GM21447 (cell line): ENCODE measurements around the gene PPP1CA.

Source experiments
- ATAC-seq: cut with Tn5 transposase; IDR thresholded peaks from one replicate; pipeline ENCODE4 v1.9.1; 2021; ENCODE audit not compliant: unreplicated experiment

PPP1CA gene

DNA sequence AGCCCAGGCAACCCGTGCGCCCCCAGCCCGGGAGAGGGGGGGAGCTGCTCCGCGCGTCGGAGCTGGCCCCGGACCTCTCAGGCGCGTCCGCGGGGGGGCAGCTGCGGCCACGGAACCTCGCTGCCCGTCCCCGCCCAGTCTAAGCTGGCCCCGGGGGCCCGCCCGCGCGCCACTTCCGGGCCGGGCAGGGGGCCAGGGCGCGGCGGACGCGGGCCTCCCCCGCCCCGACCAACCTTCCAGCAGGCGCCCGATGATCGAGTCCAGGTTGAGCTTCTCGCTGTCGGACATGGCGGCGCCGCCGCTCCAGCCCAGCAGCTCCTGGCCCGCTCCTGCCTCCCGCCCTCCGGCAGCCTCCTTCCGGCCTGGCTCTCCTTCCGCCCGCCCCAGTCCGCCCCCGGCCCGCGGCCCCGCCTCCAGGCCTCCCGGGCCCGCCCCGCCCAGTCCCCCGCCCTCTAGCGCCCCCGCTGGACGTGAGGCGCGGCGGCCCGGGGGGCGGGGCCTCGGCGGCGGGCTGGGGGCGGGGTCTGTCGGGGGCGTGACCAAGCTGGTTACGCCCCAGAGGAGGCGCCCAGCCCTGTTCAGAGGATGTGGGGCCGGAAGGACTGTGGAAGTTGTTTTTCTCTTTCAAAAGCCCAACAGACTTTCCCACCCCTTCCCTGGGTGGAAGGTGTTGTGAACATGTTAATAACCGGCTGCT is at the start of gene PPP1CA:
PPP1CA (minus strand) TSS at position 364 of the 697 bp plus-strand sequence; CDS start at position 288, 76 bp downstream.
- peak; percentile 44 for ATAC-seq

DNA sequence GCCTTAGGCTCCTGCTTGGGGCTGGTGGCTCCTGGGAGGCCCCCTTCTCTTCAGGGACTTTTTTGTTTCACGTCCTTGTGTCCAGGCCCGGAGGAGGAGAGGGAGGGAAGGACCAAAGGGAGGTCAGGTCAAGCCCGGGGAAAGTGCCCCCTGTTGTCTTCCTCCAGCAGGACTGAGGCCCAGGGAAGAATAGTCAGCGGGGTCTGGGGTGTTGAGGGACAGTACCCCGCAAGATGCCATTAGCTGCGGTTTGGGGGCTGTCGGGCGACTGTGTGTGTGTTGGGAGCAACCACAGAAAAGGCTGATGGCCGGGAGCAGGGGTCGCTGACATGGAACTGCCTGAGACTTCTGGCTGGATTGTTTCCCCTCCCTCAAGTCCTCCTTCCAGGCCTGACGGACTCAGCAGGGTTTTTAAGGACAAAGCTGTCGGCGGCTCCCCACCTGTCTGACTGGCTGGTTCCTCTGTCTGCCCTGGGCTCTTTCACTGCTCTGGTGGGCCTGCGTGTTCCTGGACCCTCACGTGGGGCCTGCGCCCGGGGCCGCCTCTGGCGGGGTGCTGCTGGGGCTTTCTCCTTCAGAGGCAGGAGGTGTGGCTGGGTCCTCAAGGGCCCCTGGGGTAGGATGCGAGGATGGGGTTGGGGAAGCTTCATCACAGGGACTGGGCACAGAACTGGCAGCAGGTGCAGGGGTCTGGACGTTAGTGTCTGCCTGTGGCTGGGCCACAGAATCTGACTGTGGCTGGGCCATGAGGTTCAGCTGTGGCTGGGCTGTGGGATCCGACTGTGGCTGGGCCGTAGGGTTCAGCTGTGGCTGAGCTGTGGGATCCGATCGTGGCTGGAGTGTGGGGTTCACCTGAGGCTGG is 49.4 kb upstream of the PPP1CA start:
- no peak for ATAC-seq

DNA sequence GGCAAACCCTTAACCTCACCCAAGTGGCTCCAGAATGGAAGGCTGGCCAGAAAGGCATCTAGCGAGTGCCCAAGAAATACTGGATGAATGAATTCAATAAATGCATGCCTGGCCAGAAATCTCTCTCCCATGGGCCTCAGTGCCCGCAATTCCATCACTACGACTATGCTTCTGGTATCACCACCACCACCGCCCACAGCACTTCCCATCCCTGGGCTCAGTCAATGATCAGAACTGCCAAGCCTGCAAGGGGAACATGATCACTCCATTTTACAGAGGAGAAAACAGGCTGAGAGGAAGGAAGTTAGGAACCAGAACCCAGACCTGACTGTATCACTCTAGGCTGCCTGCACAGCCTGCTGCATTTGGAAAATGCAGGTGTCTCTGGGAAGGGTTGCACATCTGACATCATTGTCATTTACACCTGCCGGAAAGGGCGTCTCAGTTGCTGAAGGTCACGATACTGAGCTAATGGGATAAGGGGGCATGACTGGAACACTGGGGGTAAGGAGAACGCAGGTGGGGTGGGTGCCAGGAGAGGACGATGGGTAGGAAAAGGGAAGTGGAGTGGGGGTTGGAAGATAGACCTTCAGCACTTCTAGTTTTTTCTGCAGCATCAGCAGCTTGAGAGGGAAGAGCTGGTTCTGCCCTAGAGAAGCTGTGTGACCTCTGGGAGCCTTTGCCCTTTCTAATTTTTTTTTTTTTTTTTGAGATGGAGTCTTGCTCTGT is 47.6 kb upstream of the PPP1CA start:
- no peak for ATAC-seq

DNA sequence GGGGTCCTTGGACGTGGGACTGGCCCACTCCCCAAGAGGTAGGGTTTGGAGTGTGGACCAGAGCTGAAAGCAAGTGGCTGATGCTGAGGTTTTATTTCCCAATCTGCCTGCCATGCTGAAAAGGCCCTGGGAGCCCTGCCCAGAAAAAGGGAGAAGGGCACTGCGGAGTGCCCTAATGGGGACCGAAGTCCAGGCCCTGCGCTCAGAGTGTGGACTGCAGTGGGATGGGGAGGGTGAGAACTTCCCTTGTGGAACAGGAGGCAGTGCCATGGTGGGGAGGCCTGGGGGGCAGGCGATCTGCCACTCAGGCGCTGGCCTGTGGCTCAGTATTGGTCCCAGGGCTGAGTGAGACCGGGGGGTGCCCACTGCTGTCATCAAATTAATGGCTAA is 46.6 kb upstream of the PPP1CA start:
- ATAC-seq: no peak

DNA sequence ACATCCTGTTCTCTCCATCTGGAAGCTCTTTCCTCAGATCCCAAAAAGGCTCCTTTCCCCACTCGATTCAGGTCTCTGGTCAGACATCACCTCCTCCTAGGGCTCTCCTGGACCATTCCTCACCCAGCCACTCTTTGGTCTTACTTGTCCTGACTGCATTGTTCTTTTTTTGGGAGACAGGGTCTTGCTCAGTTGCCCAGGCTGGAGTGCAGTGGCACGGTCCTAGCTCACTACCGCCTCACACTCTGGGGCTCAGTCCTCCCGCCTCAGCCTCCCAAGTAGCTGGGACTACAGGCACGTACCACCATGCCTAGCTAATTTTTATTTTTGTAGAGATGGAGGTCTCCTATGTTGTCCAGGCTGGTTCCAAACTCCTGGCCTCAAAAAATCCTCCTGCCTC is 43.9 kb upstream of the PPP1CA start:
- ATAC-seq: no peak

DNA sequence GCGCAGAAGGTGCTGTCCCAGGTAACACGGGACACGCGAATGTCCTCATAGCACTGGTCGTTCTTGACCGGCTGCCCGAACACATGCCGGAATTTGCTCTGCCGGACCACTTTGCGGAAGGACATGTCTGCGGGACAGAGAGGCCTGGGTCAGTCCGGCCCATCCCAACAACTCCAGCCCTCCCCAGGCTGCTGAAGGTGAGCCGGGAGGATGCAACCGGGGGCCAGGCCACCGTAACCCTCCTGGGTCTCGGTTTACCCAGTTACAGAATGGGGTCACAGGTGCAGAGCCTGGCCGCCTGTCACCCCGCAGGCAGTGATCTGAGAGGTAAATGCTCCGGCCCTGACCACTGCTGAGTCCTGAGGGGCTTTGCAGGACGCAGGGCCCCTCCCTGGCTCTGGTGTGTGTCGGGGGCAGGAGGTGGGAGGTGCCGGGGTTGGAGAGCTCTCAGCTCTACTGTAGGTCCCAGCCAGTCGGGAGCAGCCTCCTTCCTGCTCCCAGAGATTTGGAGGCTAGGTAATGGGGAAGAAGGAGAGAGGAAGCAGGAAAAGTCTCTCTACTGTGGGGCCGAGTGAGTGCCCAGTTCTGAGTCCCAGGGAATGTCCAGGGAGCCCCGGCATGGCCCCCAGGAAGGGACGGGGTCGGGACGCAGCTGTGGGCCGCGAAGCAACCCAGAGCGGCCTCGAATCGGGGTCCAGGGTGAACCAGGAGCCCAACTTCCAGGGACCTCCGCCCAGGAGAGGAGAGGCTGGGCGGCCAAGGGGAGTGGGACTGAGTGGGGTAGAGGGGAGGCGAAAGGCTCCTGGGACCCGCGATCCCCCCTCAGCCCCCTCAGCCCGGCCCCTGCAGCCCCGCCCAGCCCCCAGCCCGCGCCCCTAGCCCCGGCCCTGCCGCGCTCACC is 41.1 kb upstream of the PPP1CA start:
- no peak for ATAC-seq

DNA sequence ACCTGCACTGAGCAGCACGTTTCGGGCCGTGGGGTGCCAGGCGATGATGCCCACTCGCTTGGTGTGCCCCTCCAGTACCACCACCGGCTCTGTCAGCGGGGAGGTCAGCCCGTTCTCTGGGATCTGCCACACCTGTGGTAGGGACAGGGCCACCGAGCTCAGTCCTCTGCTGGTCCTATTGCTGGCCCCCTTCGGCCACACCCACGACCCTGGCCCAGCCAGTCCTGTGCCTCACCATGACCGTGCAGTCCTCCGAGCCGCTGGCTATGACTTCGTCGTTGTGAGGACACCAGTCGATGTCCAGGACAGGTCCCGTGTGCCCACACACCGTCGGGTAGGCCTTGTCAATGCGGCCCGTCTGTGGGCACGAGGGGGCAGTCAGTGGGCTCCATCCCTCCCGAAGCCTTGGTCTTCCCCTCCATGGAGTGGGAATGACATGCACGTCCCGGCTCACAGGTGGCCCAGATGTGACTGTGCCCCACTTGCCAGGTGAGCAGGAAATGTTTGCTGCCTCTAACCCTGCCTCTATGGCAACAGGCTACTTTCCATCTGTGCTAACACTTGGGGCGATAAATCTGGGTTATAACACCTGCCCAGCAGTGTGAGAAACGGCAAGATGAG is 40.2 kb upstream of the PPP1CA start:
- ATAC-seq: no peak

DNA sequence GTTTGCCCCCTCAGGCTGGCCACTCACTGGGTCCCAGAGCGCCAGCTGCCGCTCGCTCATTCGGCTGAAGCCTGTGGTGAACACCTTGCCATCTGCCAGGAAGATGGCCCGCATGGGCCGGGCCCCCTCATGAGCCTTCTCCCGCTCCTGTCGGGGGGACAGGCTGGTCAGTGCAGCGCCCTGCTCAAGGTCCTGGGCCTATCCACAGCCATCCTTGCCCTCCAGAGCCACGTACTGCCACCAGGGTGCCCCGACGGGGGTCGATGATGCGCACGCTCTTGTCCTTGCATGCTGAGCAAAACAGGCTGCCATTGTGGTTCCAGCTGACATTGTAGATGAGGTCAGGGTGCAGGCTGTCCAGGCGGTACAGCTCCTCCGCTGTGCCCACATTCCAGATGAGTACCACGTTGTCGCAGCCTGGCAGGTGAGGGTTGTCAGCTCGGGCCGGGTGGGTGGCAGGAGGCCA is 39.5 kb upstream of the PPP1CA start:
- ATAC-seq: no peak

DNA sequence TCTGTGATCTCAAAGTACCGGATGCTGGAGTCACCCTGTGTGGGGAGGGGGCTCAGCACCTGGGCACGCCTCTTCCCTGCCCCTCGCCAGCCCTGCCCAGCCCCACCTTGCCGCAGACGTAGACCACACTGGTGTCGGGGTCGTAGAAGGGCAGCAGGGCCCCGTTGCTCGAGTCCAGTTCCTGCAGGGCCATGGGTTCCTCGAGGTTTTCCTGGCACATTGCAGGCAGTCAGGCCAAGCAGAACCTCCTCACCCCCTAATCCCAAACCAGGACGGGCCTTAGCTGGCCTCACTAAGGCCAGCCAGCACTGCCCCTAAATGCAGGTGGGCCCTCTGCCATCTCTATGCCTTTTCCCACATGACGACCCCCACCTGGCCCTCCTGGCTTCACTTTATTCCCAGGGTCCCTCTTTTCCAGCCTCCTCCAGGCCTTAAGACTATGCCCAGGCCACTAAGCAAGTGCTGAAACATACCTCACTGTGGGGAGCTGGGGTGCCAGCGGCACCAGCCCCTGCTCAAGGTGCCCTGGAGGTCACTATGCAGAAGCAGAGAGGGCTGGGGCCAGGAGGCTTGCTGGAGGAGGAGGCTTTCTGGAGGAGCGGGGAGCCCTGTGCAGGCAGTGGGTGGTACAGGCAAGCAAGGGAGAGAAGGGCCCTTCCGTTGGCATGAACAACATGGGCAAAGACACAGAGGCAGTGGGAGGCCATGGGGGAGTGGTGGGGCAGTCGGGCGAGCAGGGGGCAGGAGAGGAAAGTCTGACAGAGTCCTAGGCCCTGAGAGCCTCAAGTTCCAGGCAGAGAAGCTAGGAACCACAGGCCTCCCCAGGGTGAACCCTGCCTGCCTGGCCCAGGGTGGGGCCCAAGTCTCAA is 38.8 kb upstream of the PPP1CA start:
- ATAC-seq: no peak

DNA sequence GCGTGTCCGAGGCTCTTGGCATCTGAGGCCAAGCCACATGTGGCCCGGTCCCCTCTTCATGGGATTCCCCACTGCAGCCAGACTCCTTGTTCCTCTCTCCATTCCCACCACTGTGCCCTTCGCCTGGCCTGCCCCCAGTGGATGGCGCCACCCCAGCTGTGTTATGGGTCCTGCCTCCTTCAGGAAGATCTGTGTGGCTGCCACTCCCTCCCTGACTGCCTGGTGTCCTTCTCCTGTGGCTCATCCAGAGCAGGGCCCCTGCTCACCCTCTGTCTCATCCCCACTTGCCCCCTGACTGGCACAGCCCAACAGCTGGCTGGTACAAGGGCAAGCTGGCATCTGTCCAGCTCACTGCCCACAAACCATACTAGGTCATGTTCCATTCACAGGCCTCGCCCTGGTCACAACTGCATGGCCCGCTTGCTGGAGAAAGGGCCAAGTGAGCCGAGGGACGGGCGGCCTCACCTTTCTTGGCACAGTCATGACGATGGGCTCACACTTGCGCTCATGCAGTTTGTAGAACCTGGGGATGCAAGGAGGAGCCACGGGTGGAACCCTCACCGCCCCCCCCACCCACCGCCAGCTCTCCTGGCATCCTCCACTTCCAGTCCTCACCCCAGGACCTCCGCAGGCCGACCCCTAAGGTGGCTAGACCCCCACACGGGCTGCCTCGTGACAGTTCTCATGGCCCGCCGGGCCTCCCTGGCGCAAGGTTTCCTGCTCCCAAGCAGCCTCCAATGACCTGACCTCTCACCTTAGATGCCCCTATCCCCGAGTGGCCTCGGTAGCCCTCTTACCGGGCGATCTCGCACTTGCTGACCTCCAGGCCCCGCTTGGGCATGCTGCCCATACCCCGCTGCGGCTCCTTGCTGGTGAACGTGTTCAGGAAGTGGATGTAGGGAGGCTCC is 37.9 kb upstream of the PPP1CA start:
- ATAC-seq: no peak

DNA sequence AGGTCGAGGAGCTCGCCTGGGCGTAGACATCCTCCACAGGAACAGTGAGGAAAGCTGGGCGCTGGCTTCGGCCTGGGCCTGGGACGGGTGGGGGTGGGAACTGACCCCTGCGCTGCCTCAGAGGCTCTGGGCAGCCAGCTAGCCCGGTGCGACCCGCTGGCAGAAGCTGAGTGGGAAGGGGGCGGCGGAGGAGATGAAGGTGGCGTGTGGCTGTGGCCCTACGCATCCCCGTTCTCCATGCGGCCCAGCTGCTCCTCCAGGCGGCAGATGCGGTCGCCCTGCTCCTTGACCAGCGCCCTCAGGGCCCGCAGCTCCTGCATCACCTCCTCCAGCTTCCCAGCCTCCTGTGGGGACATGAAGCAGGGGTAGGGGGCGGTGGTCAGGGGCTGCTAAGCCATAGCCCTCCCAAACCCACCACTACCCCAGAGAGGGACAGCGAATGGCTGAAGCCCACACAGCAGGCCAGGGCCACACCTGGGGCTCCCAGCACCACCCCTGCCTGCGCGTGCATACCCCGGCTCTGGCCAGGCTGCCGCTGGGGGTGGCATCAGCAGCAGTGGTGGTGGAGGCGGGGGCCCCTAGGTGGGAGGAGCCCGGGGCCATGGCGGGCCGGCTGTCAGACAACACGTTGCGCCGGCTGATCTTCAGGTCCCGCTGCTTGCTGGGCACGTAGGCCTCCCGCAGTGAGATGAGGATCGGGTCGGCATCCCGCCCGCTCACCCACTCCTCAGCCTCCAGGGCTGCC is 36.7 kb upstream of the PPP1CA start:
- ATAC-seq: no peak

DNA sequence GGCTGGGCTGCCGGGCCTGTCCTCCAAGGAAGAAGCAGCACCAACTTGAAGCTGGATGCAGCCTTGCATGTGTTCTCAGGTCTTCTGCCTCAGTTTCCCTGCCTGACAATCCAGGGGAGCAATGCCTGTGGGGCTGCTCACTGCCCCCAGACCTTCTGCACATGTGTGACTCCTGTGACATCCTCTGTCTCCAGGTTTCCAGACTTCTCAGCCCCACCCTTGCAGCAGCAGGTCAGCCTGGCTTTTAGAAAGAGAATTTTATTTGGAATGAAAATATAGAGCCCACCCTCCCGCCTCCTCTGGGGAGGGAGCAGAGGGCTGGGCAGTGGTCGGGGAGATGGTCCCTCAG is 36.1 kb upstream of the PPP1CA start:
- ATAC-seq: no peak

DNA sequence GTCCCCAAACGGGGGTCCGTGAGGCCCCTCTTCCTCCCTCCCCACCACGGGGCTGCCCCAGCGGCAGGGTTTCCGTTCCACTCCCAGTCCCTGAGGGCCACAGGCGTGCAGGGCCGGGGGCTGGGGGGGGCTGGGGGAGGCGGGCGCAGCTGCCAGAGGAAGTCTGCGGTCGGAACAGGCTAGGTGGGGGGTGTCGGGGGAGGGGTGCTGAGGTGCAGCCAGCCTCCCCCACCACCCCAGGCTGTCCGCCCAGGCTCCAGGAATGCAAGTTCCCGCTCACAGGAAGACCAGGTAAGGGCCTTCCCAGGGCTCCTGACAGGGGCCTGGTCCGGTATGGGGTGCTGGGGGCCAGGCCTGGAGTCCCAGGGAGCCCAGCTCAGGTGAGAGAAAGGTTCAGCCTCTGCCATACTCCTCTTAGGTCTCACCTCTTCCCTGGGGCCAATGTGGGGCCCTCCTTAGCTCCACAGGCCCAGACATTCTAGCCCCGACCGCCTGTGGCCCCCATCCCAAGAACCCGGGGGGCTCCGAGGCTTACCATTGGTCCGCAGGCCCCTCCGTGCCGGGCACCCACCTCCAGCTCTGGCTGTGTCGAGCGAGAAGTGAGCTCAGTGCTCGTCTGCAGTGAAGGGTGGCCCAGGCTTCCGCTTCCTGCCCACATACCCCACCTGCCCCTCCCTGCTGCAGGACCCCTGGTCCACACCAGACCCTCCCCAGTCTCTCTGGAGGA is 35.6 kb upstream of the PPP1CA start, which contains the start of gene PTPRCAP:
PTPRCAP (minus strand) TSS at position 601 of the 727 bp plus-strand sequence; CDS start at position 538, 63 bp downstream.
- ATAC-seq: peak; percentile 31

DNA sequence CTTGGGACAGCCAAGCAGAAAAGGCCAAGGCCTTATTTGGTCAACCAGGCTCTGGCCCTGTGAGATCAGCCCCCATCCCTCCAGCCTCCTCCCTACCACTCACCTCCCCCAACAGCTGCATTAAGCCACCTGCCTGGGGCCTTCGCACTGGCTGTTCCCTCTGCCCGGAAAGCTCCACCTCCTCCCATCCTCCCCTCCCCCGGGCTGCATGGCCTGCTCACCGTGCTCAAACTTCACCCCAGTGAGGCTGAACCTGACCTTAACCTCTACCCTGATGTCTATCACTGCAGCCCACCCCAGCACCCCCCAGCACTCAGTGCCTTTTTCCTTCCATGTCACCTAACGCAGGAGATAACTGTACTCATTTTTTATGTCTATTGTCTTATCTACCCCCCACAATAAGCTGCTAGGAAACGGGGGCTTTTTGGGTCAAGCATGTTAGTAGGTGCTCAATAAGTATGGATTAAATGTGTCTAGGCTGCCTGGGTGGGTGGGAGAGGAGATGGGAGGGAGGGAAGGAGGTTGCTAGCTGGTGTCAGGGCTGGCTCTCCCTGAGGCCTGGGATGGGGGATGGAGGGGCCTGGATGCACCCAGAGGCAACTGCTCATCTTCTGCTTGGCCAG is 34.9 kb upstream of the PPP1CA start:
- ATAC-seq: peak; percentile 45

DNA sequence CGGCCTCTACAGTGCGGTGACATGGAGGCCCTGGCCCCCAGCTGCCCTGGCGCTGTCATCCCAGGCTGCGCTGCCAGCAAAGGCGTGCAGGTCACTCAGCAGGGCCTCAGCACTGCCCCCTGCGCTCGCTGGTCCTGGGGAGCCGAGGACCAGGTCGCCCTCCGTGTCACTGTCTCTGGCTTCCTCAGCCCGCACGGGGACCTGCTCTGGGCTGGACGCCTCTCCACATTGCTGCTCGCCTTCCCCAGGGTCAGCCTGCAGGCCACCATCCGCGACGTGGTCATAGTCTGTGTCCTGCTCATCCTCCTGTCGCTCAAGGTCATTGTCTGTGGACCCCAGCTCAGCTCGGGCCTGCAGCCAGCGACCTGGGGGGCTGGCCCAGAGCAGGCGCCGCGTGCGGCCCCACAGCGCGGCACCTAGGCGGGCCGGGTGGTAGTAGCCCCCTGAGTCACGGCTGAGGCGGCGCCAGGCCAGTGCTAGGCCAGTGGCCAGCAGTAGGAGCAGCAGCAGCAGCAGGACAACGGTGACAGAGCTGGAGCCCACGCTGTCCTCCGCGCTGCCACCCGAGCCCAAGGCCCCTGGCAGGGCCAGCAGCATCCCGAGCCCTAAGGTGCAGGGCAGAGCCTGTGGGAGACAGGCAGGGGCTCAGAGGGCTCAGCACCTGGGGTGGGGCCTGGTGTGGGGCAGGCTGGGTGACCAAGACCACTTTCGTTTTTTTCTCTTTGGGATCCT is 34.2 kb upstream of the PPP1CA start:
- ATAC-seq: no peak
